Colonic mucosa (tissue), 4 donors: ENCODE data around the gene PHLDB3. TPM values are rescaled to one million over a fixed set of nuclear protein-coding genes. Genes with fewer than 3 reads are reported as not detected.

Experiments used
- DNase-seq: peaks from one replicate; pipeline ENCODE4 v3.0.0-alpha.2; 2020
- H3K27ac ChIP-seq: fragments of 200-600 bp; one replicate; pipeline ENCODE4 v1.8.0; 2021
- H3K27me3 ChIP-seq: fragments of 200-600 bp; one replicate; pipeline ENCODE4 v1.8.0; 2021
- H3K36me3 ChIP-seq: fragments of 200-600 bp; one replicate; pipeline ENCODE4 v1.8.0; 2021
- H3K4me1 ChIP-seq: fragments of 200-600 bp; one replicate; pipeline ENCODE4 v1.8.0; 2021; ENCODE audit warnings: mild to moderate bottlenecking
- H3K4me3 ChIP-seq: fragments of 200-600 bp; one replicate; pipeline ENCODE4 v1.8.0; 2021
- H3K9ac ChIP-seq, 2 donors: one replicate each; pipeline ENCODE4 v1.7.0; 2013; ENCODE audit warnings: control low read depth in 2 of 2, low read depth in 2 of 2, low read length in 2 of 2
- H3K9me3 ChIP-seq: fragments of 200-600 bp; one replicate; pipeline ENCODE4 v1.8.0; 2021
- intact Hi-C: fragments of 100-400 bp; cut with DNase I; formaldehyde crosslinking; loops from one replicate; pipeline ENCODE4 v1.14.1; 2022
- total RNA-seq, 2 donors: library from RNA; stranded (reverse); fragmentation: NEBNext Ultra II Directional in 1 of 2; extraction: Animal tissue kit (Norgen Biotek cat#: 25700) in 1 of 2; gene quantifications; one replicate each; pipeline ENCODE4 v1.2.1, GENCODE V29; 2021
- TF ChIP-seq, protein P1 (sequence below): fragments of 200-600 bp; IDR thresholded peaks from one replicate; pipeline ENCODE4 v1.8.0; 2022; ENCODE audit warnings: antibody characterized with exemption, mild to moderate bottlenecking
- donor health status: healthy.
- donor health status: DM: no; HTN: no; CAD: no.
- donor health status: DM: no; HTN: no; CAD: no.

Gene PHLDB3
- total RNA-seq, 2 donors from 2014 or later = 6.8 to 24.0 TPM

DNA sequence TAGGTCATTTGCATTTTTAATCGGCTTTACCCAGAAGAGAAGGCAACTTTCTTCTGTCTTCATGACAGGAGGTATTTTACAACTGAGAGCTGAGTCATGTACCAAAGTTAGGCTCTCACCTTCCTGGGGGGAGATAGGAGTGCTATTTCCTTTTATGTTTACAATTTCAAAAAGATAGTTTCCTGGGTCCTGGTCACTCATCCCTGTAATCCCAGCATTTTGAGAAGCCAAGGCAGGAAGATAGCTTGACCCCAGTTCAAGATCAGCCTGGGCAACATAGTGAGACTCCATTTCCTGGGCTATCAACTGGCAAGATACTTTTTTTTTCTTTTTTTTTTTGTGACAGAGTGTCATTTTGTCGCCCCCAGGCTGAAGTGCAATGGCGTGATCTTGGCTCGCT, 46.7 kb downstream of the PHLDB3 start:
- Histone ChIP-seq H3K4me3 (no peak overlapping the region), H3K27me3 (no peaks in the 10 kb centered on the region), H3K27ac (no peak overlapping the region), H3K9me3 (no peaks in the 10 kb centered on the region), H3K9ac (no peak overlapping the region), H3K4me1 (peaks cover 4% of the 10 kb centered on the region), H3K36me3 (no peaks in the 10 kb centered on the region)
- intact Hi-C loops = no loop called here
- DNase-seq = no peak
- TF ChIP-seq, protein P1, sequence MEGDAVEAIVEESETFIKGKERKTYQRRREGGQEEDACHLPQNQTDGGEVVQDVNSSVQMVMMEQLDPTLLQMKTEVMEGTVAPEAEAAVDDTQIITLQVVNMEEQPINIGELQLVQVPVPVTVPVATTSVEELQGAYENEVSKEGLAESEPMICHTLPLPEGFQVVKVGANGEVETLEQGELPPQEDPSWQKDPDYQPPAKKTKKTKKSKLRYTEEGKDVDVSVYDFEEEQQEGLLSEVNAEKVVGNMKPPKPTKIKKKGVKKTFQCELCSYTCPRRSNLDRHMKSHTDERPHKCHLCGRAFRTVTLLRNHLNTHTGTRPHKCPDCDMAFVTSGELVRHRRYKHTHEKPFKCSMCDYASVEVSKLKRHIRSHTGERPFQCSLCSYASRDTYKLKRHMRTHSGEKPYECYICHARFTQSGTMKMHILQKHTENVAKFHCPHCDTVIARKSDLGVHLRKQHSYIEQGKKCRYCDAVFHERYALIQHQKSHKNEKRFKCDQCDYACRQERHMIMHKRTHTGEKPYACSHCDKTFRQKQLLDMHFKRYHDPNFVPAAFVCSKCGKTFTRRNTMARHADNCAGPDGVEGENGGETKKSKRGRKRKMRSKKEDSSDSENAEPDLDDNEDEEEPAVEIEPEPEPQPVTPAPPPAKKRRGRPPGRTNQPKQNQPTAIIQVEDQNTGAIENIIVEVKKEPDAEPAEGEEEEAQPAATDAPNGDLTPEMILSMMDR = no peak

DNA sequence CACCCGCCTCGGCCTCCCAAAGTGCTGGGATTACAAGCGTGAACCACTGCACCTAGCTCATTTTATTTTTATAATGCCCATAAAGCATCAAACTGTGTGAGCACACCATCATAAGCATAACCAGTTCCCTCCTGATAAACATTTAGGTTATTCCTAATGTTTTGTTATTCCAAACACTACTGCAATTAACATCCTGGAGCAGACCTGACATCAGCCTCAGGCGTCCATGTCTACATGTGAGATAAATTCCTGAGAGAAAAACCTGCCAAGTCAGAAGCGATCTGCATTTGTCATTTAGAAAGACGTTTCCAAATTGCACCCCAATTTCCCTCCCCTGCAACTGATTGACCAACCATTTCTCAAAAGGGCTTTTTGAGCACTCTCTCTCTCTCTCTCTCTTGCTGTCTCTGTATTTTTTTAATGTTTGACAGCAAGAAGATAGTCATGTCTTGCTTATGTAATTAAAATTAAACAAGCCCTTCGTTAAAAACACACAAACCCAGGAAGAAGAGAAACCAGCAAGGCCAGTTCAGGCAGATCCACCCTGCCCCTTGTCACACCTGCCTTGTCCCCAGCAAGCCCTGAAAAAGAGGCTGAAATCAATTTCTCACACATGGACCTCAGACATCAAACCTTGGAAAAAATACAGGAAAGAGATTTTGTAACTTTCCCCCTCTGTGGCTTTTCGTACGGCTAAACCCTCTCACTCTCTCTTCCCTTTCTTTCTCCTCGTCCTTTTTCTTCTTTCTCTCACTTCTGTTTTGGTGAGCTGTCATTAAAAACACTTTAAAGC, 49.0 kb downstream of the PHLDB3 start:
- no peak for DNase-seq
- TF ChIP-seq, protein P1 = no peak
- H3K9ac ChIP-seq = no peak overlapping the region

DNA sequence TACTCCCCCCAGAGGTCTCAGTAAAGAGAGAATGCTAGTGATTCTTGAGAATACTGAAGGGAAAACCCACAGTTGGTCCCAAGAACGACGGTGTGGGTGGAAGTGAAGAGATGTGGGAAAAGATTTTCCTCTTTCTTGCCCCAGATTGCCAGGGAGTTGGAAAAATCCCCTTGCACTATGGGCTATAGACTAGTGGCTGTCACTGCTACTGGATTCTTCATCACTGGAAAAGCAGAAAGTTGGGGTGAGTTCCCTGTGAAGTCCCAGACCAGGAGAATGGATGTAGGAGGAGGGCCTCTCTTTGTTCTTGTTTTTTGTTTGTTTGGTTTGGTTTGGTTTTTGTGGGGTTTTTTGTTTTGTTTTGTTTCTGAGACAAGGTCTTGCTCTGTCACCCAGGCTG, 50.5 kb downstream of the PHLDB3 start:
- Histone ChIP-seq H3K36me3 (no peaks in the 10 kb centered on the region), H3K9me3 (no peaks in the 10 kb centered on the region), H3K4me3 (no peak overlapping the region), H3K9ac (no peak overlapping the region), H3K27me3 (no peaks in the 10 kb centered on the region), H3K27ac (no peak overlapping the region), H3K4me1 (peaks cover 4% of the 10 kb centered on the region)
- TF ChIP-seq, protein P1 = no peak
- intact Hi-C loops = no loop called here
- no peak for DNase-seq

More for the DNA sequence above, 49.0 kb downstream of the PHLDB3 start:
- intact Hi-C loops = no loop called here
- peaks cover 4% of the 10 kb centered on the region for H3K4me1 ChIP-seq
- no peaks in the 10 kb centered on the region for H3K9me3 ChIP-seq
- H3K36me3 ChIP-seq = no peaks in the 10 kb centered on the region
- H3K27ac ChIP-seq = no peak overlapping the region
- H3K27me3 ChIP-seq = no peaks in the 10 kb centered on the region
- H3K4me3 ChIP-seq = no peak overlapping the region

DNA sequence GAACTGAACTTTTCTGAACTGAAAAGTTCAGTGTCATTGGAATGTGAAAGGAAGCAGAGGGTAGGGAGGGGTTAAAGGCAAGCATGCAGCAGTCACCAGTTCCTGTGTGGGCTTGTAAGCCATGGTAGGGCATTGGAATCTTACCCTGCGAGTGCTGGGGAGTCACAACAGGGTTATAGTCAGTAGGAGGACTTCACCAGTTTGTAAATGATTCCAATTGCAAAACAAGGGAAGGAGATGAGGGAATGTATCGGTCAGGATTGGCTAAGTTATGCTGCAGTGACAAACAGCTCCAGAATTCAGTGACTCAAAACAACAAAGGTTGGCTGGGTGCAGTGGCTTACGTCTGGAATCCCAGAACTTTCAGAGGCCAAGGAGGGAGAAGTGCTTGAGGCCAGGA, 52.0 kb downstream of the PHLDB3 start:
- Histone ChIP-seq H3K9me3 (no peaks in the 10 kb centered on the region), H3K27ac (no peak overlapping the region)

DNA sequence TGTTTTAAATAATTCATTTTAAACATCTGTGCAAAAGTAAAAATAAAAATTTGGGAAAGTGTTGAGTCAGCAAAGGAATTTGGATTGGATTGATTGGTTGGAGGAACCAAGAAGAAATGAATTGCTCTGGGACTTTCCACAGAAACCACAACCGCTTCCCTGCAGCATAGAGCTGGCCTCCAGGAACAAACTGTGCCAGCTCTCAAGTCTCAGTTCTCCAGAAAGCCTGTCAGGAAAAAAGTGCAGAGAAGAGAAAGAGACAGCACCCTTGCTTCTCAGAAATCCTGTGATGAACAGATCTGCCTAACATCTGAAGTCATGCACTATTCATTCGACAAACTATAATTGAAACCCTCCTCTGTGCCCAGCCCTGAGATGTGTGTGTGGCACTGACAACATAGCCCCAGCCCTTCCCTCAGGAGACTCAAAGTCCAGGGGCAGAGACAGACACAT, 54.0 kb downstream of the PHLDB3 start:
- Histone ChIP-seq H3K27me3 (no peaks in the 10 kb centered on the region), H3K9me3 (no peaks in the 10 kb centered on the region), H3K9ac (no peak overlapping the region), H3K36me3 (no peaks in the 10 kb centered on the region), H3K4me3 (no peak overlapping the region), H3K4me1 (peaks cover 3% of the 10 kb centered on the region), H3K27ac (no peak overlapping the region)
- TF ChIP-seq, protein P1 = no peak
- intact Hi-C loops = no loop called here
- DNase-seq = no peak

More for the DNA sequence above, 52.0 kb downstream of the PHLDB3 start:
- H3K9ac ChIP-seq = no peak overlapping the region
- H3K27me3 ChIP-seq = no peaks in the 10 kb centered on the region
- DNase-seq = no peak
- no peak overlapping the region for H3K4me3 ChIP-seq
- H3K36me3 ChIP-seq = no peaks in the 10 kb centered on the region
- H3K4me1 ChIP-seq = peaks cover 4% of the 10 kb centered on the region
- TF ChIP-seq, protein P1 = no peak
- intact Hi-C loops = no loop called here
